HG03439 (cell line): Measurements from ENCODE around the gene SYTL1.

Experiments
- ATAC-seq: cut with Tn5 transposase; IDR thresholded peaks from one replicate; pipeline ENCODE4 v1.9.1; 2021; ENCODE audit warnings: mild to moderate bottlenecking, moderate library complexity; ENCODE audit not compliant: unreplicated experiment

SYTL1 gene

GRCh38 chr1:27361553-27361952 is 19.7 kb downstream of the SYTL1 start:
- ATAC-seq = no peak

GRCh38 chr1:27363766-27364695 is 22.2 kb downstream of the SYTL1 start:
- ATAC-seq = no peak

DNA sequence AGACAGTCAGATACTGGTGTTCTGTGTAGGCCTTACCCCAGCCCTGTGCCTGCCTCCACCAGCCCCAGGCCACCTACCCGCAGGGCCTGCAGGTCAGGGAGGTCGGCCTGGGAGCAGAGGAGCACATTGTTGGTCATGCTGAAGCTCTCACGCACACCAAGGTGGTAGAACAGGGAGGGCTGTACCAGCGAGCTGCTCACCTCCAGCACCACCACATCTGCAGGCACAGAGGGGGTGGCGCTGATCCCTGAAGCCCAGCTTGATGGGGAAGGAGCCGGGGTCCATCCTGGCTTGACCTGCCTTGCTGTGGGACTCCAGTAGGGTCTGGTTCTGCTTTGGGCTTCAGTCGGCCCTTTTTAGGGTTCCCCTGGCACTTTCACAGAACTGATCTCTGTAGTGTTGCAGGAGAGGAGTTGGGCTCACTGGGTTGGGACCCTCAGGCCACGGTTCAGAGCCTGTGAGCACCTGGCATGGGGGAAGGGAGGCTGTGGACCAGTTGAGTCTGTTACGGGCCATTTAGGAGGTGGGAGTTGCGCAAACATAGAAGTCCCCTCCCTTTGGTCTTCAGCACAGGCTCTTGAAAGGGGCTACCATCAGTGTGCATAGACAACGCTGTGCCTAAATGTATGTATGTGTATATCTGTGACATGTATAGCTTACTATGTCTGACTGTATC is 23.0 kb downstream of the SYTL1 start:
- ATAC-seq = no peak

GRCh38 chr1:27365372-27366112 is 23.7 kb downstream of the SYTL1 start:
- ATAC-seq = peak; percentile 19

- ATAC-seq = peak; percentile 36
These were observed 24.2 kb downstream of the SYTL1 start for GRCh38 chr1:27366113-27366410.

GRCh38 chr1:27366411-27367159 is 24.8 kb downstream of the SYTL1 start, which contains the start of gene MAP3K6:
MAP3K6 (minus strand) TSS chr1:27366961; CDS start chr1:27366597, 364 bp downstream.
- peak; percentile 41 for ATAC-seq

- ATAC-seq = no peak
These were observed 25.4 kb downstream of the SYTL1 start for GRCh38 chr1:27367160-27367650.

DNA sequence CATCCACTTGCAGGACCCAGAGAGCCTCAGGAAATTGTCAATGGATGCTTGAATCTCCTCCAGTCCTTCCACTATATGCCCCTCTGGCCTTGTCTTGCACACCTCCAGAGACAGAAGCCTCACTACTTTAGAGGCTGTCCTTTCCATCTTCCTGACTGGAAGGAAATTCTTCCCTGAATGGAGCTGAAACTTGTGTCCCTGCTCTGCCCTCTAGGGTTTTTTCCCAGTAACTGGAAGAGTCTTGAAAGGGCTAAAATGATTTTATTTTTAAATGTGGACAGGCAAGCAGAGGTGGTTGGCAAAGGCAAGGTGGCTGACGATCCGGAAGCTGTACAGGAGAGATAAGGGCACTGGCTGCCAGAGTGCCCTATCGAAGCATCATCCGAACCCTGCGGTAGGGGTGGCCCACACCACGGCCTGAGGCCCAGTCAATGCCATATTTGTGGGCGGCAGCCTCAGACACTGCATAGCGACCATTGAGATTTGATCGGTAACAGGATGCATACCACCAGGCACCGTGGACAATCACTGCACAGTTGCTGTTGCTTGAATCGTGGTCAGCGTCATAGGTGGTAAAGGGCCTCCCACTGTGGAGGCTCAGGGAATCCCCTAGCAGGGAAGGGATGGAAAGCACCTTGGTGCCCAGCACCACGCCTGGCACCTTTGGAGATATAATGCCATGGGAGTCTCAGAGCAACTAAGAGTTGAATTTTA is 27.2 kb downstream of the SYTL1 start:
- ATAC-seq = no peak

- ATAC-seq = no peak
These were observed 30.4 kb downstream of the SYTL1 start for GRCh38 chr1:27372022-27372807.

- no peak for ATAC-seq
These were observed 31.2 kb downstream of the SYTL1 start for GRCh38 chr1:27372808-27373690.

DNA sequence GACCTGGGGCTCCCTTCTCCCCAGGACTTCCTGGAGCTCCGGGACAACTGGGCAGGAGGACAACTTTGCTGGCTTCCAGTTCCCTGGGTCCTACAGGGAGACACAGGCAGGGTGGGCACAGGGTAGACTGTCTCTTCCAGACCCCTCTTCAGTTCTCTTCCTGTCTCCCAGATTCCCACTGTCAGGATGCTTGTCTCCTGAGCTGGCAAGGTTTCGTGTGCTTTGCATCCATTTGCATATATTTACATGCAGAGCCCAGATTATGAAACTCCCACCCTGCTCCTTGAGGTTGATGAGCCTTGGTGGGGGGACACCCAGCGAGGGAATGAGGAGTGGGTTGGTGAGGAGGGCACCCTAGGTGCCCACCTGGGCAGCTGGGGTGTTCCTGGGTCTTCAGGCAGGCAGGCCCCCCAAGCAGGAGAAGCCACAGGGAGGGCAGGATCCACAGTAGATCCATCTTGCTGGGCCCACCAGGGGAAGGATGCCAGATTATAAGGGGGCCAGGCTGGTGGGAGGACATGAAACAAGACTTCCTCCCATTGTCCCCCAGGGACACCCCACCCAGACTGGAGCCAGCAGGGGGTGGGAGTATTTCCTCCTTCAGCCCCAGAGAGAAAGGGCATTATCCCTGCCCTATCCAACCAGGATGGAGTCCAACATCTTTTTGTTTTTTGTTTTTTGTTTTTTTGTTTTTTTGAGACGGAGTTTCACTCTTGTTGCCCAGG is 32.7 kb downstream of the SYTL1 start, which contains the start of gene FCN3:
Gene FCN3, minus strand, starts transcription at position 463 of the 725 bp plus-strand sequence. Its CDS starts 6 bp downstream, at position 457.
- ATAC-seq = no peak

DNA sequence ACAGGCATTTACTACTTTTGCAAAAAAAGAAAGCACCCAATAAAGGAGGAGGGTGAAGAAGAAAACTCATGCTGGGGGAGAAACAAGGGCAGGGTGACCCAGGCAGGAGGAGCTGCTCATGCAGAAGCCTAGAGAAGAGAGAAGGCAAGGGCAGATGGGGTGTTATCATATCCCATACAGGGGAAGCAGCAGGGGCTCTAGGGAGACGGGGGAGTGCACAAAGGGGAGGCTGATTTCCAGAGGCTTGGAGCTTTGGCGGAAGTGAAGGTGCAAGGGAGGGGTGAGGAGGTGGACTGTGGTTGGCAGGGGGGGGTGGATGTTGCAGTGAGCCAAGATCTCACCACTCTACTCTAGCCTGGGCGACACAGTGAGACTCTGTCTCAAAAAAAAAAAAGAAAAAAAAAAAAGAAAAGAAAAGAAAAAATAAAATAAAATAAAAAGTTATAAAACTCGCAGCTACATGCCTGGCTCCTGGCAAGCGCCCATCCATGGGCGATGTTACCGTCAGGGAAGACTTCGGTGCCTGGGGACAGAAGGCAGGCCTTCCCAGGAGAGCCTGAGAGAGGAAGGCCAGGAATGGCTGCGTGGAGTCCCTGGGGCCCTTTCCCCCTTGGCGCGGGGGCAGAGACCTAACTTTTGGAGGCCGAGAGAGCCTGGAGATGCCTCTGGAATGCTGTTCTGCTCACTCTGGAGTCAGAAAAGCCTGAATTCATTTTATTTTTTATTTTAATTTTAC is 36.1 kb downstream of the SYTL1 start:
- ATAC-seq = no peak

GRCh38 chr1:27379564-27380122 is 37.8 kb downstream of the SYTL1 start:
- ATAC-seq = no peak

DNA sequence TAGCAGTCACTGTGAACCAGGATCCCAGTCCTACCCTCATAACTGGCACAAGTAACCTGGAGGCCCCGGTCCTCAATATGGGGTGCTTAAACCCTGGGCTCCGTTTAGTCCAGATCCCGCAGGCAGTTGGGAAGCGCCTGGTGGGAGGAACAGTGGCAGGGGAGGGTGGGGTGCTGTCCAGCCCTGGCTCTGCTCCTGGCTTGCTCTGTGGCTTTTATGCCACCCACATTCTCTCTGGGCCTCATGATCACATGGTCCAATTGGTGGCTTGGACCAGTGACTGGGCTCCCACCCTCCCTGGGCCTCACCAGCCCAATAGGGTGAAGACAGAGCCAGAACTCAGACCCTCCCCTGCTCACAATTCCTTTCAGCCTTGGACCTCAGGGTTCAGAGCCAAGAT is 38.4 kb downstream of the SYTL1 start:
- ATAC-seq = no peak

DNA sequence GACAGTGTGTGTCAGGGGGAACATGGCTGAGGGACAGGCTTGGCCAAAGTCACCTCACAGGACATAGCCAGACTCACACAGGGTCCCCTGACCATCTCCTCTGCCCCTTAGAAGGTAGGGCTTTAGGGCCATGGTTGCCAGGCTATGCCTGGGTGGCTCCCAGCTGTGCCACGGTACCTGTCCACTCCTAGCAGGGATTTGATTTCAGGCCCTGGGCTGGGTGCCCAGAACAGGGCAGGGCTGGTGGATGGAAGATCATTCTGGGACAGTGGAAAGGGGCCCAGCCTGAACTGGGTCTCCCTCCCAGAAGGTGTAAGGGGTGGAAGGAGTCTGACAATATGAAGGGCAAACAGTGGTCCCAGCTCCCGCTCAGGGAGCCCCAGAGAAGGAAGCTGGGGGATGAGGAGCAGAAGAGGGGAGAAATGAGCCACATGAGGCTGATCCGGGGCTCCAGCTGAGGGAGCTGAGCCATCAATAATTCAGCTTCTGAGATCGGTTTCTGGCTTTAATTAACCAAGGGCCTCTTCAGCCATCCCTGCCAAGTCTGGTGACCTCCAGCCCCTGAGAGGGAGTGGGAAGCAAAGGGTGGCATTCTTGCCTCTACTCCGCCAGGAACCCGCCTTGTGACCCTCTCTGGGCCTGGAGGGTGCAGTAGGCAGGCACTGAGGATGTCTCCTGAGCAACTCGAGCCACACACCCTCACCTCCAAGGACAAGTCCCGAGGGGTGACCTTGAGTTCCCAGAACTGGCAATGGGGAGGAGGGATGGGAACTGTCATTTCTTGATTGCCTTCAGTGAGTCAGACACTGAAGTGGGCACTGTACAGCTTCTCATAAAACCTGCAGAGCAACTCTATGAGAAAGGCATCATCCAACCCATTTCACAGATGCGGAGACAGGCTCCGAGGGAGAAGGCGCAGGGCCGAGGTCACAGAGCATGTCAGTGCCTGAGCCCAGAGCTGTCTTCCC is 39.2 kb downstream of the SYTL1 start:
- ATAC-seq = no peak
